Measurements from ENCODE around the gene PIGU.

PIGU gene

GRCh38 chr20:34637245-34638038 lies 39.5 kb downstream of the PIGU start (continued):
- TF ChIP-seq ZXDB (tag by site-specific recombination; IDR thresholded peaks at IDR 0.05), result no peak
- TF ChIP-seq RBAK (tag by site-specific recombination; IDR thresholded peaks at IDR 0.05), result no peak
- no peak for TF ChIP-seq ZNF311 (tag by site-specific recombination; IDR thresholded peaks at IDR 0.05; ENCODE audit: borderline replicate concordance)
- no peak for TF ChIP-seq ZNF660 (tag by site-specific recombination; IDR thresholded peaks at IDR 0.05)
- no peak for TF ChIP-seq ZNF37A (tag by site-specific recombination; IDR thresholded peaks at IDR 0.05)
- no peak for TF ChIP-seq OSR2 (tag by site-specific recombination; IDR thresholded peaks at IDR 0.05)
- TF ChIP-seq ZNF600 (tag by site-specific recombination; IDR thresholded peaks at IDR 0.05), result no peak
- no peak for TF ChIP-seq ZNF398 (tag by site-specific recombination; IDR thresholded peaks at IDR 0.05)
- TF ChIP-seq ZNF837 (tag by site-specific recombination; IDR thresholded peaks at IDR 0.05), result no peak

- TF ChIP-seq ZFP37 (tag by site-specific recombination; IDR thresholded peaks at IDR 0.05), result no peak
- TF ChIP-seq ZNF366 (tag by site-specific recombination; conservative IDR thresholded peaks at IDR 0.05), result no peak
- TF ChIP-seq ZNF24 (tag by site-specific recombination; IDR thresholded peaks at IDR 0.05), result no peak
- TF ChIP-seq ZNF701 (tag by site-specific recombination; IDR thresholded peaks at IDR 0.05), result no peak
- no peak for TF ChIP-seq YY2 (tag by site-specific recombination; IDR thresholded peaks at IDR 0.05)
- TF ChIP-seq FEZF1 (tag by site-specific recombination; IDR thresholded peaks at IDR 0.05), result no peak
- no peak for TF ChIP-seq SETDB1 (IDR thresholded peaks at IDR 0.05; ENCODE audit: insufficient read length, low read length)
- no peak for TF ChIP-seq ZNF426 (tag by site-specific recombination; IDR thresholded peaks at IDR 0.05)
- TF ChIP-seq ZNF558 (tag by site-specific recombination; IDR thresholded peaks at IDR 0.05), result no peak
- TF ChIP-seq KLF8 (tag by site-specific recombination; IDR thresholded peaks at IDR 0.05), result no peak
- Histone ChIP-seq H3K27ac (ENCODE audit: extremely low read depth, low read depth, low read length) (no peak overlapping the region), H3K4me1 (ENCODE audit: control insufficient read depth, insufficient read depth, low read length) (peaks cover 8% of the 10 kb centered on the region), H3K9me3 (ENCODE audit: control insufficient read depth, insufficient read depth, low read depth, low read length) (no peaks in the 10 kb centered on the region), H3K36me3 (ENCODE audit: control insufficient read depth in 2 of 2, insufficient read depth in 1 of 2, low read length in 2 of 2) (peaks cover 7 to 34% of the 10 kb centered on the region in 2 experiments; a peak in 2 of 3 replicates), H3K4me3 (ENCODE audit: low read depth, low read length) (no peak overlapping the region)
- ChIA-PET CTCF (no interaction called here), POLR2A (interaction anchor here (0.6 kb wide), 1 partner anchor 20 kb away, joined by 3 read pairs; no protein-coding TSS in a partner anchor)
These were observed 40.2 kb downstream of the PIGU start for GRCh38 chr20:34636648-34637047.

- TF ChIP-seq MZF1 (tag by site-specific recombination; IDR thresholded peaks at IDR 0.05; ENCODE audit: borderline replicate concordance) (no peak), ZNF169 (tag by site-specific recombination; IDR thresholded peaks at IDR 0.05) (no peak), YY1 (tag by site-specific recombination; IDR thresholded peaks at IDR 0.05) (no peak), ZNF112 (tag by site-specific recombination; IDR thresholded peaks at IDR 0.05) (no peak), ZNF157 (tag by site-specific recombination; IDR thresholded peaks at IDR 0.05) (no peak)
- peaks cover 11 to 34% of the 10 kb centered on the region in 2 experiments; a peak in 2 of 3 replicates for H3K36me3 ChIP-seq (ENCODE audit: control insufficient read depth in 2 of 2, insufficient read depth in 1 of 2, low read length in 2 of 2)
- H3K4me3 ChIP-seq (ENCODE audit: low read depth, low read length), result no peak overlapping the region
- H3K4me1 ChIP-seq (ENCODE audit: control insufficient read depth, insufficient read depth, low read length), result peaks cover 3% of the 10 kb centered on the region; the same call in 1 of the 2 replicates
- ChIA-PET POLR2A (interaction anchor here (0.7 to 0.9 kb wide), 2 partner anchors 16 to 29 kb away, joined by 3 read pairs; no protein-coding TSS in a partner anchor), CTCF (interaction anchor here (0.6 kb wide), 1 partner anchor 8 kb away, joined by 3 read pairs; no protein-coding TSS in a partner anchor)
- H3K27ac ChIP-seq (ENCODE audit: extremely low read depth, low read depth, low read length), result no peak overlapping the region
- H3K9me3 ChIP-seq (ENCODE audit: control insufficient read depth, insufficient read depth, low read depth, low read length), result no peaks in the 10 kb centered on the region
These were observed 42.5 kb downstream of the PIGU start for GRCh38 chr20:34634392-34634791.

Measured in HEK293 (cell line).